HL-60 (cell line): ENCODE measurements around the gene VSIG10L.

Source experiments
- DNase-seq, 2 experiments: peaks; one replicate each; pipeline ENCODE4 v3.0.0-alpha.2; 2010 to 2020; ENCODE audit warnings: low read depth in 1 of 2, low spot score in 1 of 2
- H3K27ac ChIP-seq: fragments of 250-450 bp; sonication (Bioruptor Pico); replicated peaks from 2 replicates; pipeline ENCODE4 v1.5.1; 2020; ENCODE audit warnings: mild to moderate bottlenecking, moderate library complexity
- H3K27me3 ChIP-seq: fragments of 250-450 bp; sonication (Bioruptor Pico); 2 replicates; pipeline ENCODE4 v1.5.1; 2021; ENCODE audit warnings: mild to moderate bottlenecking, moderate library complexity; ENCODE audit not compliant: insufficient read depth, poor library complexity, severe bottlenecking
- H3K4me3 ChIP-seq: replicated peaks from 2 replicates; pipeline ENCODE4 v1.5.1; 2011; ENCODE audit warnings: mild to moderate bottlenecking, control low read depth, low read length; ENCODE audit not compliant: insufficient read depth
- CTCF ChIP-seq: IDR thresholded peaks from one replicate; pipeline ENCODE4 v1.5.1; 2011; ENCODE audit warnings: low read length, control low read depth, inconsistent platforms; ENCODE audit not compliant: insufficient read depth
- GABPA ChIP-seq: IDR thresholded peaks from 2 replicates; pipeline ENCODE4 v1.6.1; 2012; ENCODE audit warnings: low read depth
- POLR2AphosphoS5 ChIP-seq: IDR thresholded peaks from 2 replicates; pipeline ENCODE4 v1.6.1; 2012; ENCODE audit warnings: low read depth
- REST ChIP-seq: IDR thresholded peaks from 2 replicates; pipeline ENCODE4 v1.6.1; 2012; ENCODE audit warnings: low read depth; ENCODE audit not compliant: insufficient replicate concordance
- SPI1 ChIP-seq: IDR thresholded peaks from 2 replicates; pipeline ENCODE4 v1.6.1; 2012; ENCODE audit warnings: low read depth, mild to moderate bottlenecking, borderline replicate concordance

The VSIG10L gene

GRCh38 chr19:51372021-51372648 lies 30.2 kb upstream of the VSIG10L start:
- DNase-seq: no peak
- Histone ChIP-seq H3K27ac (peak overlapping the region; percentile 80), H3K27me3 (no peaks in the 10 kb centered on the region), H3K4me3 (peak overlapping the region; percentile 12)
- TF ChIP-seq POLR2AphosphoS5 (no peak), CTCF (no peak), GABPA (no peak), REST (no peak)

- Histone ChIP-seq H3K4me3 (no peak overlapping the region), H3K27me3 (no peaks in the 10 kb centered on the region), H3K27ac (peak overlapping the region; percentile 80; the same call in 1 of the 2 replicates)
- DNase-seq: no peak
- TF ChIP-seq POLR2AphosphoS5 (no peak), GABPA (no peak), SPI1 (no peak), REST (no peak), CTCF (no peak)
Observed at GRCh38 chr19:51371186-51371690, 29.3 kb upstream of the VSIG10L start.

GRCh38 chr19:51370230-51370629 lies 28.3 kb upstream of the VSIG10L start:
- H3K27me3 ChIP-seq: no peaks in the 10 kb centered on the region
- no peak for DNase-seq
- no peak overlapping the region for H3K4me3 ChIP-seq
- H3K27ac ChIP-seq: no peak overlapping the region
- TF ChIP-seq REST: no peak
- TF ChIP-seq GABPA: no peak
